Epithelial cell of esophagus (primary cell): ENCODE results near the gene CDK5RAP1.

Experiments used
- DNase-seq: peaks from one replicate; pipeline ENCODE4 v3.0.0; 2010; ENCODE audit warnings: low read depth
- H3K4me3 ChIP-seq: 2 replicates; pipeline ENCODE4 v1.5.1; 2011; ENCODE audit warnings: mild to moderate bottlenecking, low read length, control low read depth
- TF ChIP-seq, protein P1 (sequence below): IDR thresholded peaks from 2 replicates; pipeline ENCODE4 v1.5.1; 2011; ENCODE audit warnings: low read depth, mild to moderate bottlenecking, low read length, control low read depth, inconsistent platforms; ENCODE audit not compliant: insufficient read depth; ENCODE audit errors: missing control alignments

Gene CDK5RAP1

DNA sequence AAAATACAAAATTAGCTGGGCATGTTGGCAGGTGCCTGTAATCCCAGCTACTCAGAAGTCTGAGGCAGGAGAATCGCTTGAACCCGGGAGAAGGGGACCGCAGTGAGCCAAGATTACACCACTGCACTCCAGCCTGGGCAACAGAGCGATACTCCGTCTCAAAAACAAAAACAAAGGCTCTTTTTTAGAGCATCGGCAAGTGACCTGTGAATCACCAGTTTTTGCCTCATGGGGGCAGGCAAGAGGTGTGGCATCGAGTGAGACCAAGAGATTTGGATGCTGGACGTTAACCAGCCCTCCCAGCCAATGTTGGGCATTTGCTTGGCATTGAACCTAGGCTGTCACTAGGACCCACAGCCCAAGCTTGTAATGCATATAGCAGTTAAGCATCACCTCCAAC, 14.6 kb upstream of the CDK5RAP1 start:
- TF ChIP-seq, protein P1, sequence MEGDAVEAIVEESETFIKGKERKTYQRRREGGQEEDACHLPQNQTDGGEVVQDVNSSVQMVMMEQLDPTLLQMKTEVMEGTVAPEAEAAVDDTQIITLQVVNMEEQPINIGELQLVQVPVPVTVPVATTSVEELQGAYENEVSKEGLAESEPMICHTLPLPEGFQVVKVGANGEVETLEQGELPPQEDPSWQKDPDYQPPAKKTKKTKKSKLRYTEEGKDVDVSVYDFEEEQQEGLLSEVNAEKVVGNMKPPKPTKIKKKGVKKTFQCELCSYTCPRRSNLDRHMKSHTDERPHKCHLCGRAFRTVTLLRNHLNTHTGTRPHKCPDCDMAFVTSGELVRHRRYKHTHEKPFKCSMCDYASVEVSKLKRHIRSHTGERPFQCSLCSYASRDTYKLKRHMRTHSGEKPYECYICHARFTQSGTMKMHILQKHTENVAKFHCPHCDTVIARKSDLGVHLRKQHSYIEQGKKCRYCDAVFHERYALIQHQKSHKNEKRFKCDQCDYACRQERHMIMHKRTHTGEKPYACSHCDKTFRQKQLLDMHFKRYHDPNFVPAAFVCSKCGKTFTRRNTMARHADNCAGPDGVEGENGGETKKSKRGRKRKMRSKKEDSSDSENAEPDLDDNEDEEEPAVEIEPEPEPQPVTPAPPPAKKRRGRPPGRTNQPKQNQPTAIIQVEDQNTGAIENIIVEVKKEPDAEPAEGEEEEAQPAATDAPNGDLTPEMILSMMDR: peak; percentile 42
- DNase-seq: peak; percentile 24
- H3K4me3 ChIP-seq: no peak overlapping the region

DNA sequence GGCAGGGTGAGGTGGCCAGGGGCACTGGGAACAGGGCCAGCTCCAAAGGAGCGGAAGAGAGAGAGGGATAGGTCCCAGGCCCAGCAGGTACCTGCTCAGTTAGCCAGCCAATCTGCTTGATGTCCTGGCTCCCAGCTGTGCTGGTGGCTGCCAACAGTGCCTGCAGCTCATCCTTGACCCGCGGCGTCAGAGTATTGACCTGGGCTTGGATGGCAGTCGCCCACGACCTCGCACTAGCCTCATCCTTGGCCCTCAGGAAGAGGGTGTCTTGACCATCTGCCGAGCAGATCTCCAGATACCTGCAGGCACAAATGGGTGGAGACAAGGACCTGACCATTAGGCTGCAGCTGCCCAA, 11.1 kb upstream of the CDK5RAP1 start:
- no peak for DNase-seq
- H3K4me3 ChIP-seq: no peak overlapping the region
- TF ChIP-seq, protein P1: no peak

DNA sequence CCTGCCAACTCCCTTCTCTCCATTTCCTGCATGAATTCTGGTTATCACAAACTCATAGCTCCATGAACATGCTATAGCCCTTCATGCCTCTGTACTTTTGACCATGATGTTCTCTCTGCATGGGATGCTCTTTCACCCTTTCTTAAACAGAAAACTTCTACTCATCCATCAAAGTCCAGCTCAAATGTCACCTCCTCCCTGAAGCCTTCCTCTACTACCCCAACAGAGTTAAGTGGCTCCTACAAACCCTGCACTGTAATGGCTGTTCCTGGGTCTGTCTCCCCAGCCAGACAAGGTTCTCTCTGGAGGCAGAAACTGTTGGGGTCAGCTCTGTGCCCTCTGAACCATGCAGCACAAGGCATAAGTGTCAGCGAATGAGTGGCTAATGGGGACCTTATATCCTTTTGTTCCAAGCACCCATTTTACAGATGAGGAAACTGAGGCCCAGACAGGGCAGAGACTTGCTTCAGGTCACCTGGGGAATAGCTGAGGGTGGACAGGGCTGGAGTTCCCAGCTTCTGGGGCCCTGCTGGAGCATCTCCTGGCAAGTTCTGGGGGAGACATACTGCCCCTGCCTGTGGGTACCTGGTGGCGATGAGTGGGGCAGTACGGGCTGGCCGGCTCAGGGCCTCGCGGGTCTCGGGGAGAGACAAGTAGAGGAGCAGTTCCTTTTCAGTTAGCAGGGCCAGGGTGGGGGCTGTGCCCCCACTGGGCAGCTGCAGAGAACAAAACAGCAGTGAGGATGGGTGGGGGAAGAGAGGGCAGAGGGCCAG, 10.6 kb upstream of the CDK5RAP1 start:
- H3K4me3 ChIP-seq: no peak overlapping the region
- TF ChIP-seq, protein P1: no peak
- no peak for DNase-seq

DNA sequence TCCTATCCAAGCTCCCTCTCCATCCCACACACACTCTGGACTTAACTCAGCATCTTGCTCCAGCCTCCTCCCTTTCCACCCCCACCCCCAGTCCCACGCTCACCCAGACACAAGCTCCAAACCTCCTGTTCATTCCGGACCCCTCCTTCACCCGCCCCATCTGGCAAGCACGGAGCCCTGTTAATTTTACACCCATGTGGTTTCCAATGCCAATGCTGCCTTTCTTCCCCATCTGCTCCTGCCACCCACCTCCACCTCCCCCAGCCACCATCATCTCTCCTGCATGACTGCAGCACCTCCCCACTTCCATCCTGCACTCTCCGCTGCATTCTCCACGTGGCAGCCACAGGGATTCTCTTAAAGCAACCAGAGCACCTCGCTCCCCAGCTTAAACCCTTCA, 9.9 kb upstream of the CDK5RAP1 start:
- TF ChIP-seq, protein P1: no peak
- no peak overlapping the region for H3K4me3 ChIP-seq
- no peak for DNase-seq

DNA sequence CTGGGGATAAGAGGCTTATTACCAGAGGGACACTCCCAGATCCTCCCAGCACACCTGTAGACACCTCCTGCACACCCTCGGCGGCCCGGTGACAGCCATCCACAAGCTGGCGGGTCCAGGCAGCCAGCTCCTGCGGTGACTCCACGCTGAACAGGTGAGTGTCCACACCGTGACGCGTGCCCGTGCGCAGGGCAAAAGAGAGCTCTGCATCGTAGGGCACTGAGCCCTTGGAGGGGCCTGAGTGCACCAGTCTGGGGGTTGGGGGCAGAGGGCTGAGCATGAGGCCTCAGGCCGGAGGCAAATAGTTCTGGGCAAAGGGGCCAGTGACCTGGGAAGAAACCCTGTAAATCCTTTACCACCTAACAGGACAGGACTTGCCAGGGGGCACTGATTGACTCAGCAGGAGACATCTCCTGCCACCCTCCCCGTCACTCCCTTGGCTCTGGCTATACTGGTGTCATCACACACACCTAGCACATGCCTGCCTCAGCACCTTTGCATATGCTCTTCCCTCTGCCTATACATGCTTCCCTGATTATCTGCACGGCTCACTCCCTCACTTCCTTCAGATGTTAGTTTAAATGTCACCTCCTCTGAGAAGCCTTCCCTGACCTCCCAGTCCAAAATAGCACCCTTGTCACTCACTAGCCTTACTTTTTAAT, 8.9 kb upstream of the CDK5RAP1 start:
- DNase-seq: no peak
- H3K4me3 ChIP-seq: no peak overlapping the region
- TF ChIP-seq, protein P1: no peak

DNA sequence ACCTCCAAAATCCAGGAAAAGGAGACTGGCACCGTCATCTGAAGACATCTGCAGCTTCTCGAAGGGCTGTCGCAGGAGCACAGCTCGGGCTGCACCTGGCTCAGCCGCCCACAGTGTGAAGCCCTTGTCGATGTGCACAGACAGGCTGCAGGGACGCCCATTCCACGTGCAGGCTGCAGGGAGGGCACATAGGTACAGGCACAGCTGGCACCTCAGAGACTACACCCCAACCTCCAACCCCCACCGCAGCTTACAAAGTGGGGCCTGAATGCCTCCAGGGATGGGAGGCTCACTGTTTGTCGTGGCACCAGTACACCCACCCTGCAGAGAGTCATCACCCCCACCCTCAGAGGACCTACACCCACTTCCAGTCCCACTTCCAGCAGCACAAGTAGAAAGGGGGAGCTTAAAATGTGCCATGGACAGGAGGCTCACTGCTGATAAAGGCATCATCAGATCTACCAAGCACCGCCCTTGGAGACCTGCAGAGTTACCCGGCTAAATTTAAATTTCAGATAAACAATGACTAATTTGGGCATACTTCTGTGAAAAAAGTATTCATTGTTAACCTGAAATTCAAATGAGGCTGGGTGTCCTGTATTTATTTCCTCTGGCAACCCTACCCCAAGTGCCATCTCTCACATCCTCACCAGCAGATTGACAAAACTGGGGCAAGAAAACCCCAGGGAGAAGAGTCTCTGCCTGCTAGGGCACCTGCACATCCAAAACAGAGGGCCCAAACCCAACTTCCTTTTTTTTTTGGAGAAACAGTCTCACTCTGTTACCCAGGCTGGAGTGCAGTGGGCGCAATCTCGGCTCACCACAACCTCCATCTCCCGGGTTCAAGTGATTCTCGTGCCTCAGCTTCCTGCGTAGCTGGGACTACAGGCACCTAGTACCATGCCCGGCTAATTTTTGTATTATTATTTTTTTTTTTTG, 7.7 kb upstream of the CDK5RAP1 start:
- TF ChIP-seq, protein P1: no peak
- DNase-seq: no peak
- H3K4me3 ChIP-seq: no peak overlapping the region
